IgD-negative memory B cell (primary cell): Measurements from ENCODE around the gene PAK3. TPM values are rescaled to one million over a fixed set of nuclear protein-coding genes. Genes with fewer than 3 reads are reported as not detected.

Experiments
- H3K27ac Mint-ChIP-seq, 3 donors: one replicate each; pipeline ENCODE4 v1.8.0; 2020 to 2022; ENCODE audit warnings: mild to moderate bottlenecking in 3 of 3, mixed read lengths in 3 of 3, moderate library complexity in 1 of 3
- H3K27me3 Mint-ChIP-seq: one replicate; pipeline ENCODE4 v1.8.0; 2021; ENCODE audit warnings: mixed read lengths
- H3K36me3 Mint-ChIP-seq: one replicate; pipeline ENCODE4 v1.8.0; 2020; ENCODE audit warnings: mild to moderate bottlenecking, mixed read lengths
- H3K4me1 Mint-ChIP-seq, 3 donors: one replicate each; pipeline ENCODE4 v1.8.0; 2020 to 2022; ENCODE audit warnings: mixed read lengths in 3 of 3, mild to moderate bottlenecking in 1 of 3
- H3K4me3 Mint-ChIP-seq, 4 donors: one replicate each; pipeline ENCODE4 v1.8.0; 2020 to 2022; ENCODE audit warnings: mild to moderate bottlenecking in 4 of 4, mixed read lengths in 4 of 4, moderate library complexity in 3 of 4
- H3K9me3 Mint-ChIP-seq, 3 donors: one replicate each; pipeline ENCODE4 v1.8.0; 2020 to 2021; ENCODE audit warnings: mixed read lengths in 3 of 3, mild to moderate bottlenecking in 1 of 3
- polyA plus RNA-seq: library from polyadenylated mRNA; unstranded; fragments of 300-500 nt; fragmentation: Illumina TruSeq; gene quantifications from one replicate; pipeline ENCODE4 v1.2.3, GENCODE V29; 2021

PAK3 gene
- polyA plus RNA-seq, 1 donor from 2014 or later, result 0.19 TPM

GRCh38 chrX:111116666-111117065 lies 20.7 kb downstream of the PAK3 start:
- peaks cover 0 to 2% (median 0%) of the 10 kb centered on the region in 3 donors for H3K9me3 Mint-ChIP-seq
- no peak overlapping the region for H3K4me3 Mint-ChIP-seq
- no peaks in the 10 kb centered on the region for H3K36me3 Mint-ChIP-seq
- H3K27me3 Mint-ChIP-seq, result no peaks in the 10 kb centered on the region
- H3K27ac Mint-ChIP-seq, result no peak overlapping the region
- no peaks in the 10 kb centered on the region for H3K4me1 Mint-ChIP-seq

GRCh38 chrX:111119341-111119740 lies 23.4 kb downstream of the PAK3 start:
- Mint-ChIP-seq H3K9me3 (no peaks in the 10 kb centered on the region), H3K36me3 (peaks cover 1% of the 10 kb centered on the region), H3K4me3 (no peak overlapping the region), H3K27ac (no peak overlapping the region), H3K4me1 (peaks cover 8 to 17% (median 12%) of the 10 kb centered on the region in 3 donors), H3K27me3 (peaks cover 2% of the 10 kb centered on the region)

- H3K4me3 Mint-ChIP-seq, result peak overlapping the region; percentile 83 to 92 (median 90)
- peaks cover 8 to 17% (median 12%) of the 10 kb centered on the region in 3 donors for H3K4me1 Mint-ChIP-seq
- H3K9me3 Mint-ChIP-seq, result no peaks in the 10 kb centered on the region
Measured at GRCh38 chrX:111123125-111123524, 27.1 kb downstream of the PAK3 start.

GRCh38 chrX:111123606-111124179 lies 27.7 kb downstream of the PAK3 start:
- H3K27ac Mint-ChIP-seq, result peak overlapping the region in 2 of 3 donors; percentile 26 to 96
- H3K9me3 Mint-ChIP-seq, result no peaks in the 10 kb centered on the region
- peaks cover 2% of the 10 kb centered on the region for H3K27me3 Mint-ChIP-seq
- H3K4me3 Mint-ChIP-seq, result peak overlapping the region; percentile 83 to 92 (median 90)
- H3K4me1 Mint-ChIP-seq, result peaks cover 8 to 17% (median 12%) of the 10 kb centered on the region in 3 donors
- H3K36me3 Mint-ChIP-seq, result peaks cover 1% of the 10 kb centered on the region

More at GRCh38 chrX:111123125-111123524, 27.1 kb downstream of the PAK3 start:
- Mint-ChIP-seq H3K27ac (peak overlapping the region; percentile 26 to 96 (median 26)), H3K27me3 (peaks cover 2% of the 10 kb centered on the region), H3K36me3 (peaks cover 1% of the 10 kb centered on the region)

GRCh38 chrX:111124418-111124817 lies 28.4 kb downstream of the PAK3 start:
- Mint-ChIP-seq H3K27ac (no peak overlapping the region), H3K27me3 (peaks cover 2% of the 10 kb centered on the region), H3K9me3 (no peaks in the 10 kb centered on the region), H3K4me1 (peaks cover 8 to 17% (median 12%) of the 10 kb centered on the region in 3 donors), H3K36me3 (peaks cover 1% of the 10 kb centered on the region), H3K4me3 (no peak overlapping the region)

- Mint-ChIP-seq H3K36me3 (peaks cover 1% of the 10 kb centered on the region), H3K4me3 (no peak overlapping the region), H3K27ac (no peak overlapping the region), H3K9me3 (peaks cover 0 to 3% (median 0%) of the 10 kb centered on the region in 3 donors), H3K27me3 (peaks cover 2% of the 10 kb centered on the region), H3K4me1 (peaks cover 8 to 17% (median 12%) of the 10 kb centered on the region in 3 donors)
Measured at GRCh38 chrX:111127038-111127437, 31.0 kb downstream of the PAK3 start.

GRCh38 chrX:111129921-111130320 lies 33.9 kb downstream of the PAK3 start:
- H3K4me1 Mint-ChIP-seq, result no peaks in the 10 kb centered on the region
- H3K36me3 Mint-ChIP-seq, result no peaks in the 10 kb centered on the region
- H3K27ac Mint-ChIP-seq, result no peak overlapping the region
- H3K27me3 Mint-ChIP-seq, result no peaks in the 10 kb centered on the region
- no peak overlapping the region for H3K4me3 Mint-ChIP-seq
- H3K9me3 Mint-ChIP-seq, result peaks cover 0 to 5% (median 0%) of the 10 kb centered on the region in 3 donors

- no peak overlapping the region for H3K27ac Mint-ChIP-seq
- H3K4me1 Mint-ChIP-seq, result no peaks in the 10 kb centered on the region
- no peaks in the 10 kb centered on the region for H3K27me3 Mint-ChIP-seq
- H3K4me3 Mint-ChIP-seq, result no peak overlapping the region
- H3K9me3 Mint-ChIP-seq, result peaks cover 0 to 5% (median 0%) of the 10 kb centered on the region in 3 donors
- H3K36me3 Mint-ChIP-seq, result no peaks in the 10 kb centered on the region
Measured at GRCh38 chrX:111131572-111131971, 35.6 kb downstream of the PAK3 start.

GRCh38 chrX:111133389-111133788 lies 37.4 kb downstream of the PAK3 start:
- H3K4me3 Mint-ChIP-seq, result no peak overlapping the region
- no peak overlapping the region for H3K27ac Mint-ChIP-seq
- no peaks in the 10 kb centered on the region for H3K27me3 Mint-ChIP-seq
- H3K36me3 Mint-ChIP-seq, result no peaks in the 10 kb centered on the region
- H3K9me3 Mint-ChIP-seq, result peaks cover 0 to 5% (median 0%) of the 10 kb centered on the region in 3 donors
- no peaks in the 10 kb centered on the region for H3K4me1 Mint-ChIP-seq

GRCh38 chrX:111145878-111146277 lies 49.9 kb downstream of the PAK3 start:
- Mint-ChIP-seq H3K36me3 (no peaks in the 10 kb centered on the region), H3K9me3 (peaks cover 0 to 2% (median 0%) of the 10 kb centered on the region in 3 donors), H3K4me3 (no peak overlapping the region), H3K27ac (no peak overlapping the region), H3K4me1 (peaks cover 0 to 1% (median 0%) of the 10 kb centered on the region in 3 donors), H3K27me3 (peaks cover 5% of the 10 kb centered on the region)

GRCh38 chrX:111151764-111152163 lies 55.8 kb downstream of the PAK3 start:
- peaks cover 7% of the 10 kb centered on the region for H3K27me3 Mint-ChIP-seq
- H3K4me1 Mint-ChIP-seq, result no peaks in the 10 kb centered on the region
- no peaks in the 10 kb centered on the region for H3K36me3 Mint-ChIP-seq
- no peak overlapping the region for H3K4me3 Mint-ChIP-seq
- no peak overlapping the region for H3K27ac Mint-ChIP-seq
- peaks cover 0 to 2% (median 0%) of the 10 kb centered on the region in 3 donors for H3K9me3 Mint-ChIP-seq

- no peak overlapping the region for H3K4me3 Mint-ChIP-seq
- no peaks in the 10 kb centered on the region for H3K4me1 Mint-ChIP-seq
- no peak overlapping the region for H3K27ac Mint-ChIP-seq
- peaks cover 7% of the 10 kb centered on the region for H3K27me3 Mint-ChIP-seq
- H3K36me3 Mint-ChIP-seq, result no peaks in the 10 kb centered on the region
- no peaks in the 10 kb centered on the region for H3K9me3 Mint-ChIP-seq
Measured at GRCh38 chrX:111159232-111159631, 63.2 kb downstream of the PAK3 start.

- Mint-ChIP-seq H3K4me3 (no peak overlapping the region), H3K4me1 (peaks cover 0 to 1% (median 0%) of the 10 kb centered on the region in 3 donors), H3K36me3 (no peaks in the 10 kb centered on the region), H3K27me3 (no peaks in the 10 kb centered on the region), H3K27ac (no peak overlapping the region), H3K9me3 (no peaks in the 10 kb centered on the region)
Measured at GRCh38 chrX:111164728-111165127, 68.7 kb downstream of the PAK3 start.

- Mint-ChIP-seq H3K27me3 (no peaks in the 10 kb centered on the region), H3K4me3 (no peak overlapping the region), H3K27ac (no peak overlapping the region), H3K4me1 (peaks cover 0 to 1% (median 0%) of the 10 kb centered on the region in 3 donors), H3K9me3 (no peaks in the 10 kb centered on the region), H3K36me3 (no peaks in the 10 kb centered on the region)
Measured at GRCh38 chrX:111165902-111166301, 69.9 kb downstream of the PAK3 start.

GRCh38 chrX:111167334-111167733 lies 71.3 kb downstream of the PAK3 start:
- H3K9me3 Mint-ChIP-seq, result no peaks in the 10 kb centered on the region
- no peaks in the 10 kb centered on the region for H3K27me3 Mint-ChIP-seq
- no peak overlapping the region for H3K27ac Mint-ChIP-seq
- no peaks in the 10 kb centered on the region for H3K36me3 Mint-ChIP-seq
- H3K4me3 Mint-ChIP-seq, result no peak overlapping the region
- peaks cover 0 to 1% (median 0%) of the 10 kb centered on the region in 3 donors for H3K4me1 Mint-ChIP-seq

GRCh38 chrX:111168314-111168713 lies 72.3 kb downstream of the PAK3 start:
- Mint-ChIP-seq H3K27ac (no peak overlapping the region), H3K9me3 (no peaks in the 10 kb centered on the region), H3K27me3 (no peaks in the 10 kb centered on the region), H3K4me3 (no peak overlapping the region), H3K4me1 (peaks cover 0 to 1% (median 0%) of the 10 kb centered on the region in 3 donors), H3K36me3 (no peaks in the 10 kb centered on the region)
